T-cell (primary cell): Measurements from ENCODE around the gene KLF6. TPM values are rescaled to one million over a fixed set of nuclear protein-coding genes. Genes with fewer than 3 reads are reported as not detected.
A peak's percentile ranks its signal among the peaks of the same experiment; 100 is the strongest.

Source experiments
- ATAC-seq, 4 experiments: fragments of 200-7000 bp in 3 of 4; fragments of 150-1000 bp in 1 of 4; cut with Tn5 transposase; replicated peaks in 1 of 4; 1 replicate in 3 of 4; 2 replicates in 1 of 4; pipeline ENCODE4 v1.10.0; 2021; ENCODE audit warnings: moderate library complexity in 3 of 4, mild to moderate bottlenecking in 2 of 4, moderate number of reproducible peaks in 1 of 4
- CTCF ChIA-PET, 2 donors: fragments of 300-600 bp; sonication (Branson Sonifier 250); formaldehyde crosslinking; loops; one replicate each; lab custom pipeline; 2022; ENCODE audit warnings: antibody characterized with exemption in 2 of 2; lab: Charles Lee
- POLR2A ChIA-PET, 2 donors: fragments of 300-600 bp; sonication (Branson Sonifier 250); formaldehyde crosslinking; loops; one replicate each; lab custom pipeline; 2022; ENCODE audit warnings: antibody characterized with exemption in 2 of 2; lab: Charles Lee
- DNase-seq, 35 experiments: peaks; one replicate each; pipeline versions ENCODE4 v3.0.0 to v3.0.0-alpha.2; 2013 to 2023
- H3K27ac ChIP-seq: one replicate; pipeline ENCODE4 v1.5.1; 2013; ENCODE audit warnings: low read length
- H3K27me3 ChIP-seq, 2 experiments: replicated peaks in 1 of 2; 1 replicate in 1 of 2; 2 replicates in 1 of 2; pipeline versions ENCODE4 v1.6.1 to v1.7.0; 2013; ENCODE audit warnings: low read length in 1 of 2, mixed read lengths in 1 of 2; ENCODE audit not compliant: control insufficient read depth in 2 of 2, insufficient read depth in 2 of 2; ENCODE audit errors: extremely low read depth in 1 of 2
- H3K36me3 ChIP-seq, 2 donors: 1 replicate in 1 of 2; 2 replicates in 1 of 2; pipeline versions ENCODE4 v1.6.1 to v1.7.0; 2013; ENCODE audit warnings: low read length in 1 of 2; ENCODE audit not compliant: control insufficient read depth in 2 of 2, insufficient read depth in 1 of 2; ENCODE audit errors: extremely low read depth in 1 of 2
- H3K4me1 ChIP-seq, 2 experiments: 1 replicate in 1 of 2; 2 replicates in 1 of 2; pipeline versions ENCODE4 v1.6.1 to v1.7.0; 2013; ENCODE audit warnings: low read length in 2 of 2, mixed read lengths in 1 of 2; ENCODE audit not compliant: insufficient read depth in 2 of 2, control insufficient read depth in 1 of 2; ENCODE audit errors: extremely low read depth in 1 of 2
- H3K4me3 ChIP-seq, 2 donors: 1 replicate in 1 of 2; 2 replicates in 1 of 2; pipeline versions ENCODE4 v1.5.1 to v1.7.0; 2013; ENCODE audit warnings: mild to moderate bottlenecking in 2 of 2, low read length in 1 of 2, moderate library complexity in 1 of 2; ENCODE audit not compliant: control insufficient read depth in 1 of 2; ENCODE audit errors: extremely low read depth in 1 of 2
- H3K9me3 ChIP-seq: 2 replicates; pipeline ENCODE4 v1.7.0; 2013
- H3K27ac Mint-ChIP-seq, 2 donors: one replicate each; pipeline ENCODE4 v1.8.0; 2020 to 2021; ENCODE audit warnings: mild to moderate bottlenecking in 2 of 2, mixed read lengths in 2 of 2
- H3K27me3 Mint-ChIP-seq, 2 donors: one replicate each; pipeline ENCODE4 v1.8.0; 2021 to 2022; ENCODE audit warnings: mixed read lengths in 2 of 2
- H3K36me3 Mint-ChIP-seq: one replicate; pipeline ENCODE4 v1.8.0; 2021; ENCODE audit warnings: mixed read lengths
- H3K4me1 Mint-ChIP-seq, 3 donors: one replicate each; pipeline ENCODE4 v1.8.0; 2020 to 2022; ENCODE audit warnings: mixed read lengths in 3 of 3, mild to moderate bottlenecking in 1 of 3
- H3K4me3 Mint-ChIP-seq, 3 donors: one replicate each; pipeline ENCODE4 v1.8.0; 2020 to 2022; ENCODE audit warnings: mild to moderate bottlenecking in 3 of 3, mixed read lengths in 3 of 3, moderate library complexity in 3 of 3
- H3K9me3 Mint-ChIP-seq, 3 donors: one replicate each; pipeline ENCODE4 v1.8.0; 2020 to 2022; ENCODE audit warnings: mixed read lengths in 3 of 3
- WGBS: methylation state at CpG from one replicate; pipeline ENCODE4 v1.1.5; 2013; ENCODE audit warnings: missing lambda C conversion rate; ENCODE audit not compliant: insufficient coverage; 5-methylcytosine and 5-hydroxymethylcytosine counted together
- total RNA-seq, 35 experiments: library from RNA in 6 of 35; stranded (reverse) in 6 of 35; fragments of 120-200 nt in 1 of 35; gene quantifications; one replicate each; pipeline versions ENCODE4 v1.2.1 to v1.2.4 and lab custom pipeline; 2013 to 2026

KLF6 gene
- total RNA-seq, 5 donors from 2014 or later (not counting 1 experiment from before 2014, with no cell fraction given): 285 to 1,180 (median 400) TPM

DNA sequence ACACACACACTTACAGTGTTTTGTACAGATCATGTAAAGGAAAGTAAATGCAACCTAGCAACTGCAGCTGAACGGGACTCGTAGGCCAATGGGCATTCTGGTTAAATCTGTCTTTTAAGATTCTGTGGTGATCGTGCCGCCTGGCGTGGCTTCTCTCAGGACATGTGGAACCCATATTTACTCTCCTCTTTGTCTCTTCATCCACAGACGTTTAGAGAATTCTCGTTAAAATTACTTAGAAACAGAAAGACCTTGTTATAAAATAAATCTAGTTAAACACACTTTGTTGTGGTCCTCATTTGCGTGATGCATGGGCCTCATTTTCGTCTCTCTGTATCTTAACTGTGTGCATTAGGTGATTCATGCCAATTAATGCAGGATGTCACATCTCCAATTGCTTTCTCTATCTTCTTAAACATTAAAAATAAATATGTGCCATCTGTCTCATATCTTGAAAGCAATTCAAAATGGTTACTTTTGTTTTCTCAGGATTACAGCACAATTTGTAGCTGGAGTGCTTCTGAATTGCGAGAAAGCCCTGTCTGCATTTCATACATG, 11.5 kb downstream of the KLF6 start:
- Mint-ChIP-seq H3K36me3 (peaks cover 33% of the 10 kb centered on the region), H3K4me3 (no peak overlapping the region), H3K27ac (peak overlapping the region; percentile 22 to 75), H3K27me3 (no peaks in the 10 kb centered on the region), H3K9me3 (no peaks in the 10 kb centered on the region), H3K4me1 (peaks cover 36 to 54% (median 54%) of the 10 kb centered on the region in 3 donors)
- peaks cover 8 to 45% of the 10 kb centered on the region in 2 donors for H3K36me3 ChIP-seq
- ATAC-seq (no peak), DNase-seq (no peak)
- no peak overlapping the region for H3K4me3 ChIP-seq
- 77% methylated on average over 5 of the region's 10 CpGs for WGBS
- no peaks in the 10 kb centered on the region for H3K27me3 ChIP-seq
- no peaks in the 10 kb centered on the region for H3K9me3 ChIP-seq
- H3K4me1 ChIP-seq: peaks cover 16 to 38% of the 10 kb centered on the region in 2 experiments
- CTCF ChIA-PET: interaction anchor here in 1 of 2 donors (0.7 kb wide), 1 partner anchor 9 kb away, joined by 4 read pairs; no protein-coding TSS in a partner anchor
- peak overlapping the region; percentile 10 for H3K27ac ChIP-seq
- POLR2A ChIA-PET: interaction anchor here in 1 of 2 donors (1.2 to 1.7 kb wide), 3 partner anchors 10 to 104 kb away, joined by 3 to 6 read pairs (median 3); no protein-coding TSS in a partner anchor

DNA sequence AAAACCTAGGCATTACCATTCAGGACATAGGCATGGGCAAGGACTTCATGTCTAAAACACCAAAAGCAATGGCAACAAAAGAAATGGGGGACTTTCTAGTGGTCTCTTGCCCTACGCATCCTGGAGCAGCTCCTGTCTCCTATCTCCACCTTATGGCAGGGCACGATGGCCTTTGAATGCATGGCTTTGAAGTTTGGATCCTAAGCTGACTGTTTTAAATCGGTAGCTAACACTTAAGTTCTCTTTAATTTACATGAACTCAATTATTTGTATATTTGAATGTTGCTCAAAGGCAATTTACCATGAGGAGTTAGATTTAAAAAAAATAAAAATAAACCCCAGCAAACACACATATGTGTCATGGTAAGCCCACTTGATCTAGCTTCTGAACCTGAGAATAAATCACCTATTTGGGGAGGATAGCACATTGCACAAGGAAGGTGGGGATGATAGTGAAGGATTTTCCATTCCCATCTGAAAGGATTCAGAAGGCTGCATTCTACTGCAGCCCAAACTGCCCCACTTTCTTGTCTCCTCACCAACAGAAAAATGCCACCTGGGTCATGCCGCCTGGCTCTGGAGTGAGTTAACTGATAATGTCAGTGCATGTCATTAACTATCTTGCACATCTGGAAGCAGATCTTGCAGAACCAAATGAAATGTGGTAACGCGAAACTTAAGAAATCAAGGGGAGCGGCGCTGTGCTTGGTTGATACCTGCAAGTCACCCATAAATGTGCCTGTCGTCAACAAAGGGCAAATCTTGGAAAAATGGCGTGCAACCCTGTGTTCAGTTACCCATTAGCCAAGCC, 12.4 kb downstream of the KLF6 start:
- Mint-ChIP-seq H3K36me3 (peaks cover 24% of the 10 kb centered on the region), H3K9me3 (no peaks in the 10 kb centered on the region), H3K4me1 (peaks cover 28 to 50% (median 46%) of the 10 kb centered on the region in 3 donors), H3K4me3 (no peak overlapping the region), H3K27ac (peak overlapping the region; percentile 16 to 39), H3K27me3 (no peaks in the 10 kb centered on the region)
- WGBS: 100% methylated on average over 6 of the region's 10 CpGs
- no peak for DNase-seq
- no peak overlapping the region for H3K27ac ChIP-seq
- peaks cover 13 to 32% of the 10 kb centered on the region in 2 experiments for H3K4me1 ChIP-seq
- H3K9me3 ChIP-seq: no peaks in the 10 kb centered on the region
- ATAC-seq: no peak
- no peaks in the 10 kb centered on the region for H3K27me3 ChIP-seq
- H3K36me3 ChIP-seq: peaks cover 8 to 37% of the 10 kb centered on the region in 2 donors
- H3K4me3 ChIP-seq: no peak overlapping the region
- ChIA-PET CTCF (interaction anchor here in 1 of 2 donors (0.6 kb wide), 1 partner anchor 172 kb away, joined by 3 read pairs; no protein-coding TSS in a partner anchor), POLR2A (interaction anchor here in 1 of 2 donors (0.6 to 1.0 kb wide), 2 partner anchors 11 to 18 kb away, joined by 3 to 4 read pairs; no protein-coding TSS in a partner anchor)

- ATAC-seq (peak in 1 of 4 experiments; percentile 18), DNase-seq (no peak)
- WGBS: no CpG with 5 or more reads among the region's 8 CpGs
- peaks cover 17 to 48% (median 43%) of the 10 kb centered on the region in 3 donors for H3K4me1 Mint-ChIP-seq
- Histone ChIP-seq H3K4me1 (peaks cover 0 to 20% of the 10 kb centered on the region in 2 experiments), H3K27me3 (no peaks in the 10 kb centered on the region), H3K27ac (no peak overlapping the region), H3K9me3 (no peaks in the 10 kb centered on the region), H3K4me3 (no peak overlapping the region), H3K36me3 (peaks cover 0 to 20% of the 10 kb centered on the region in 2 donors)
- peak overlapping the region in 1 of 2 donors; percentile 46 for H3K27ac Mint-ChIP-seq
- peaks cover 10% of the 10 kb centered on the region for H3K36me3 Mint-ChIP-seq
- CTCF ChIA-PET: interaction anchor here in 1 of 2 donors (0.7 kb wide), 1 partner anchor 14 kb away, joined by 4 read pairs; the partner anchor contains the start of gene KLF6
- no peaks in the 10 kb centered on the region for H3K27me3 Mint-ChIP-seq
- no peak overlapping the region for H3K4me3 Mint-ChIP-seq
- no peaks in the 10 kb centered on the region for H3K9me3 Mint-ChIP-seq
- POLR2A ChIA-PET: no interaction called here
These were observed 14.3 kb downstream of the KLF6 start for GRCh38 chr10:3770611-3771110.

DNA sequence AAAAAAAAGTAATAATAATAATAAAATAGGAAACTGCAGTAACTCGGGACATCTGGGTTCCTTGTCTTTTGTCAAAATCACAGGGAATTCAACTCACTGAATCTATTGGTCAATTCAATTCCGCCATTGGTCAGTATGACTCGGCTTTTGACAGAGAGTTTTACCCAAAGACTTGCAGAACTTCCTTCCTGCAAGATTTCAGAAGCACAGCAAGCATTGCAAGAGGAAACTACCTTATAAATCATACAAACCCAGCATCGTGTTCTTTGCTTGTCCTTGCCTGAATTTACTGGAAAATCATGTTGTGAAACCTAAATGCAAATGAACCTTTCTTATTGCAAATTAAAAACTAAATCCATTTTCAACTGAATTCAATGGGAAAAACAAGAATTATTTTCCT, 15.5 kb downstream of the KLF6 start:
- peaks cover 4% of the 10 kb centered on the region for H3K36me3 Mint-ChIP-seq
- Histone ChIP-seq H3K9me3 (no peaks in the 10 kb centered on the region), H3K4me1 (peaks cover 7 to 22% of the 10 kb centered on the region in 2 experiments), H3K4me3 (no peak overlapping the region), H3K36me3 (peaks cover 0 to 10% of the 10 kb centered on the region in 2 donors), H3K27ac (no peak overlapping the region), H3K27me3 (no peaks in the 10 kb centered on the region)
- H3K4me3 Mint-ChIP-seq: no peak overlapping the region
- no peaks in the 10 kb centered on the region for H3K9me3 Mint-ChIP-seq
- WGBS: 38% methylated on average over 1 of the region's 4 CpGs
- no peak for DNase-seq
- H3K27me3 Mint-ChIP-seq: no peaks in the 10 kb centered on the region
- ChIA-PET CTCF (no interaction called here), POLR2A (interaction anchor here in 1 of 2 donors (0.6 kb wide), 1 partner anchor 15 kb away, joined by 3 read pairs; no protein-coding TSS in a partner anchor)
- H3K27ac Mint-ChIP-seq: no peak overlapping the region
- ATAC-seq: no peak
- peaks cover 23 to 51% (median 45%) of the 10 kb centered on the region in 3 donors for H3K4me1 Mint-ChIP-seq

DNA sequence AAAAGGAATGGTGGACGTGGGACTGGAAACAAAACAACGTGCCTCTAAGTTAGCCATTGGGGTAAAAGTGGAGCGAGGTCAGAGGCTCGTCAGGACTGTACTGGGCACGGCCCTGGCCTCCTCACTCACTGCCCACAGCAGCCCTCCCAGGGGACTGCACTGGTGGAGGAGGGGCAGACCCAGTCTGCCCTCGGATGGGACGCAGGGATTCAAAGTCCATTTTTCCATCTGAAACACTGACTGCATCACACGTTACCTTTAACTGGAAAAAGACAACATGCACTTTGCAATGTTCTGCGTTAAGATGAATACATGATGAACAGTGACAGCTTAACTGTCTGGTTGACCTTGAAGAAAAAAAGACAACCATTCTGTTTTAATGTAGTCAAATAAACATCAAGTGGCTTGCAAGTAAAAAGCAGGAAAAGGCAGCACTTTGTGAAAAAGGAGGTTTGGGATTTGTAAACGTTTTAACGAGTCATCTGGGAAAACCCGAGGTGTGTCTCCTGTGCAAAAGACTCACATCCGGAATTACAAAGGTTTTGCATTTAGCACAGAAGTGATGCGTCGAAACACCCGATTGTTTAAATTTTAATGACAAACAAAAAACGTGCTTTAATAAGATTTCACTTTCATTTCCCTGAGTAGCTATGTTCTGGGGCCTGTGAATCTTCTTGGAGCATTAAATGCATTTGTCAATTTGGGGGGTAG, 18.8 kb downstream of the KLF6 start:
- DNase-seq: no peak

More for the DNA sequence above, 18.8 kb downstream of the KLF6 start:
- POLR2A ChIA-PET: interaction anchor here (0.6 to 1.5 kb wide), 2 partner anchors 9 to 11 kb away, joined by 3 to 5 read pairs; no protein-coding TSS in a partner anchor
- Mint-ChIP-seq H3K4me3 (peak overlapping the region in 2 of 3 donors; percentile 4 to 65), H3K9me3 (no peaks in the 10 kb centered on the region), H3K36me3 (no peaks in the 10 kb centered on the region), H3K27me3 (no peaks in the 10 kb centered on the region), H3K27ac (peak overlapping the region in 1 of 2 donors; percentile 84), H3K4me1 (peaks cover 33 to 73% (median 70%) of the 10 kb centered on the region in 3 donors)
- no peak overlapping the region for H3K27ac ChIP-seq
- CTCF ChIA-PET: interaction anchor here in 1 of 2 donors (0.6 kb wide), 1 partner anchor 178 kb away, joined by 3 read pairs; no protein-coding TSS in a partner anchor
- H3K36me3 ChIP-seq: no peaks in the 10 kb centered on the region
- WGBS: 85% methylated on average over 4 of the region's 17 CpGs
- H3K27me3 ChIP-seq: no peaks in the 10 kb centered on the region
- no peak for ATAC-seq
- no peak overlapping the region for H3K4me3 ChIP-seq
- H3K9me3 ChIP-seq: no peaks in the 10 kb centered on the region
- peaks cover 14 to 37% of the 10 kb centered on the region in 2 experiments for H3K4me1 ChIP-seq
